ENCODE results near the gene SGCE.
"Not testable (repeated sequence)": the region's sequence is repeated elsewhere in the genome, so short reads cannot be mapped to it uniquely, and the experiment has no call there.

The SGCE gene, protein sequence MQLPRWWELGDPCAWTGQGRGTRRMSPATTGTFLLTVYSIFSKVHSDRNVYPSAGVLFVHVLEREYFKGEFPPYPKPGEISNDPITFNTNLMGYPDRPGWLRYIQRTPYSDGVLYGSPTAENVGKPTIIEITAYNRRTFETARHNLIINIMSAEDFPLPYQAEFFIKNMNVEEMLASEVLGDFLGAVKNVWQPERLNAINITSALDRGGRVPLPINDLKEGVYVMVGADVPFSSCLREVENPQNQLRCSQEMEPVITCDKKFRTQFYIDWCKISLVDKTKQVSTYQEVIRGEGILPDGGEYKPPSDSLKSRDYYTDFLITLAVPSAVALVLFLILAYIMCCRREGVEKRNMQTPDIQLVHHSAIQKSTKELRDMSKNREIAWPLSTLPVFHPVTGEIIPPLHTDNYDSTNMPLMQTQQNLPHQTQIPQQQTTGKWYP

DNA sequence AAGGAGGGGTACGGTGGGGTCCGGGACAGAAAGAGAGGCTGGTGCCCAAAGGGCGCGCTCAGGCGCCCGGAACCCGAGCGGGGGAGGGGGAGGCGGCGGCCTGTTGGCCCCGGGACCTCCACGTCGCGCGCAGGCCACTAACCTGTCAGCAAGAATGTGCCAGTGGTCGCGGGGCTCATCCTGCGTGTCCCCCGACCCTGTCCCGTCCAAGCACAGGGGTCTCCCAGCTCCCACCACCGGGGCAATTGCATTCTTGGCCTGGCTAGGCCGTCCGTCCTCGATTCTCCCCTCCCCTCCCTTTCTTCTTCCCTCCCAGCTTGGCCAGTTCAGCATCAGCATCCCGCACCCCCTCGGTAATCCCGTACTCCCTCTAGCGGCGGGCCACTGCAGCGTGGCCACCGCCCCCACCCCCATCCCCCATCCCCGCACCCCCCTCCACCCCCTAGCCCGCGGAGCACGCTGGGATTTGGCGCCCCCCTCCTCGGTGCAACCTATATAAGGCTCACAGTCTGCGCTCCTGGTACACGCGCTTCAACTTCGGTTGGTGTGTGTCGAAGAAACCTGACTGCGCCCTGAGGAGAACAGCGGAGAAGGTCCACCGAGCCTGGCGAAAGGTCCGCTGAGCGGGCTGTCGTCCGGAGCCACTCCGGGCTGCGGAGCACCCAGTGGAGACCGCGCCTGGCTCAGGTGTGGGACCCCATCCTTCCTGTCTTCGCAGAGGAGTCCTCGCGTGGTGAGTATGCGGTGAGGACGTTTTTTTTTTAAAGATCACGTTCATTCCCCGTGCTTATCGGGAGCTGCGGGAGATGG is at the start of gene SGCE:
Gene SGCE, minus strand, starts transcription at position 286 of the 810 bp plus-strand sequence. Its CDS starts 35 bp downstream, at position 251.
- DNase-seq, result peak; percentile 13

DNA sequence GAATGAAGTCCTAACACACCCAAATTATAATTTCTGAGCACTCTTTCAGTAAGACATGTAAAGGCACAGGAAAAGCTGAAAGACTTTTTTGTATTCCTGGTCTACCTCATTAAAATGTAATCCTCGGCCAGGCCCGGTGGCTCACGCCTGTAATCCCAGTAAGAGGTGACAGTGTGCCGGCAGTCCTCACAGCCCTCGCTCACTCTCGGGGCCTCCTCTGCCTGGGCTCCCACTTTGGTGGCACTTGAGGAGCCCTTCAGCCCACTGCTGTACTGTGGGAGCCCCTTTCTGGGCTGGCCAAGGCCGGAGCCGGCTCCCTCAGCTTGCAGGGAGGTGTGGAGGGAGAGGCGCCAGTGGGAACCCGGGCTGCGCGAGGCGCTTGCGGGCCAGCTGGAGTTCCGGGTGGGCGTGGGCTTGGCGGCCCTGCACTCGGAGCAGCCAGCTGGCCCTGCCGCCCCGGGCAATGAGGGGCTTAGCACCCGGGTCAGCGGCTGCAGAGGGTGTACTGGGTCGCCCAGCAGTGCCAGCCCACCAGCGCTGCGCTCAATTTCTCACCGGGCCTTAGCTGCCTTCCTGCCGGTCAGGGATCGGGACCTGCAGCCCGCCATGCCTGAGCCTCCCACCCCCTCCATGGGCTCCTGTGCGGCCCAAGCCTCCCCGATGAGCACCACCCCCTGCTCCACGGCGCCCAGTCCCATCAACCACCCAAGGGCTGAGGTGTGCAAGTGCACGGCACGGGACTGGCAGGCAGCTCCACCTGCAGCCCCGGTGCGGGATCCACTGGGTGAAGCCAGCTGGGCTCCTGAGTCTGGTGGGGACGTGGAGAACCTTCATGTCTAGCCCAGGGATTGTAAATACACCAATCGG is 49.5 kb upstream of the SGCE start:
- not testable (repeated sequence) for DNase-seq

DNA sequence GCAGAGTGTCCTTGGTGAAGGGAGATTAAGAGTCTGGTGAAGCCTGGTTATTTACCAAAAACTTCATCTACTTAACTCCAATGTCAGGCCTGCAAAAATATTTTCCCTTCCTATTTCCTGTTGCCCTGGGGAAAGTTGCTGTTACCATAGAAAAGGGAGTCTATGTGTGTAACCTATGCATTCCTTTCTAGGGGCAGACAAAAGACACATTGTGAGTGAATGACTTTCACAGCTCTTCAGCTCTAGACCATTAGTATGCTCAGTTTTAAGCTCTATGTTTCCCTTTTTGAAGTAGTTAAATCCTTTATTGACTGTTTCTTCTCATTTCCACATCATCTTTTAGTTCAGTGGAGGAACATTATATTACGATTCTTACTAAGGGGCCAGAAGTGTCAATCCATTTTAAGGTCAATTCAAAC is 45.6 kb upstream of the SGCE start:
- no peak for DNase-seq

DNA sequence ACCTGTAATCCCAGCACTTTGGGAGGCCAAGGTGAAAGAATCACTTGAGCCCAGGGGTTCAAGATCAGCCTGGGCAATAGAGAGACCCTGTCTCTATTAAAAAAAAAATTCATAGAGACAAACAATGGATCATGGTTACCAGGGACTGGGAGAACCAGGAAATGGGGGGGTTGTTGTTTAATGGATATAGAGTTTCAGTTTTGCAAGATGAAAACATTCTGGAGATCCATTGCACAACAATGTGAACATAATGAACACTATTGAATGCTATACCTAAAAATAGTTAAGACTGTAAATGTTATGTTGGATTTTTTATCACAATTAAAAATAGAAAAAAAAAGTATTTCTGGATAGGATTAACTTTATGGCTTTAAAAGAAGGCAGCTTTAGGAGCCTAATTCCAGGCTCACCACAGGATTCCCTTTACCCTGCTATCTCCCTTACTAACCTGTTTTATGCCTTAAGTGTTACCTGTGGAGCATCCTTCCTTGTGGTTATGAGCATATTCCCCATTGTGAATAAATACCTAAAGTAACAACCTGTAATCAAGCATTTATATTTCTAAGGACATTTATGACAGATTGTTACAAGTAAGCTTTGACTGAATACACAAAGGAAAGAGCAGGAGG is 45.1 kb upstream of the SGCE start:
- no peak for DNase-seq

DNA sequence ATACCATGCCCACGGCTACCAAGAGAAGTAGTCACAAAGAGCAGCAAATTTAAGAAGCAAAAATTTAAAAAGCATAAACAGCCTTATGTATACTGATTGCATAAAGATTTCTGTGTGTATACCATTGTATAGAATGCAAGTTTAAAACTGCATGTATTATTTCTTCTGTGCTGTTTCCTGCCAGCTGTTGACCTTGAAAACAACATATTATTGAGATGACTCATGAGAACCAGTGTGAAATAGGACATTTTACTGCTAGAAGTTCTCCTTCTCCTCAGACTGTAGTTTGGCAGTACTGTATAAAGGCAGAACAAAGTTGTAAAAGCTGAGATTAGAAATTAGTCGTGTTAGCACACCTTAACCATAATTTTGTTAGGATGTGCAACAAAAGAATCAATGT is 42.3 kb upstream of the SGCE start:
- DNase-seq, result no peak

DNA sequence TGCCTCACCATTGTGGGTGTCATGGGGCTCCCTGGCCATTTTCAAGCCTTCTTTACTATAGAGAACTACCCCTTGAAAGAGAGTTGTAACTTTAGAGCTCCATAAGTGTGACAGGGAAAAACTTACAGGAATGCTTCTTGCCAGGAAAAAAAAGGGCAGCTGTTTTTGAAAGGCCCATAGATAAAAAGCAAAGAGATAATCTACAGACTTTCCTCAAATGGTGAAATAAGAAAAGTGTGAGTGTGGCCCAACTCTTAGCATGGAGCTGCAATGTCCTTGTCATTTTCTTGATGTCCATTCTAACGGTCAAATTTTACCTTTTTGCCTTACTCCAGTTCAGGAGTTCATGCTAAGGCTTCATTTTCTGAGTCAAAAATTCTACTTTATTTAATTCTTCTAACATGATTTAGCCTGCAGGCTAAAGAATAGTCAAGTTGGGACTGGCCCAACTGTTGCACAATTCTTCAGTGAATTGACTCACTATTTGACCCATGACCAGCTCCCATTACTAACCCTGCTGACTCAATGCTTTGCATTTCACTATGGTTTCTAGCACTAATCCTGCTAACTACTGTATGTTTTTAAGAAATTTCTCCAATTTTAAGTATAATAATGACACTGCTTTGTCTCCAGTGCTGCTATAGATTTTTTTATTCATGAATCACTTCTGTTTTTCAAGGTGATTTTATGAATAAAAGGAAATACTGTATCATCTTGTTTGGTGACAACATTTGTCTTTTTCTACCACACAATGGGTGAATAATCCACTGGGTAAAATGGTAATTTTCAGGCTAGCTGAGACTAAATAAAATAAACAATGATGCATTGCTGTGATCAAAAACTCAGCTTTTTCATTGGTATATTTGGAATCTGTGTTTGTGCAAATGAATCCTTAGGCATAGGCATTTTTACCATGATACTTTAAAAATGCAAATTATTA is 41.4 kb upstream of the SGCE start:
- DNase-seq, result no peak

DNA sequence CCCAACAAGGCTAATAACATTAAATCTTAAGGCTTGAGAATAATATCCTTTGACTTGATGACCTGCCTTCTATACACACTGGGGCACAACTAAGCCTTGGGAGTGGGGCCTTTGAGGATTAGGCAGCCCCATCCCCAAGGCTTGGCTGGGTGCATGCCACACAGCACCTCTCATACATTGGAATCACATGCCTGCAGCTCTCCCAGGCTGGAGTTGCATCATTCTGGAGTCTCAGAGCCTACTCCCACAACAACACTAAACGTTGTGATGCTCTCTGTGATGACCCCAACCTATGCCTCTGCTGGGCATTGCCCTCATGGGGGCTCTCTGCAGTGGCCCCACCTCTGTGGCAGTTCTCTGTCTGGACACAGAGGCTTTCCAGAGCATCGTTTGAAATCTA is 31.9 kb upstream of the SGCE start:
- no peak for DNase-seq

DNA sequence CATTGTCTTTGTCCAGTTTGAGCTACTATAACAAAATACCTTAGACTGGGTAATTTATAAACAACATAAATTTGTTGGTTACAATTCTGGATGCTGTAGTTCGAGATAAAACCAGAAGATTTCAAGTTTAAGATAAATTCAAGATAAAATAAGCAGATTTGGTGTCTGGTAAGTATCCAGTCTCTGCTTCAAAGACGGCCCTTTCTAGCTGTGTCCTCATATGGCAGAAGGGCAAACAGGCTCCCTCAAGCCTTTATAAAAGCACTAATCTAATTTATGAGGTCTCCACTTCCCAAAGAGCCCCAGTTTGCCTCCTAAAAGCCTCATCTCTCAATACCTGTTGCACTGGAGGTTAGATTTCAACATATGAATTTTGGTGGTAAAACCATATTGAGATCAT is 31.1 kb upstream of the SGCE start:
- no peak for DNase-seq

DNA sequence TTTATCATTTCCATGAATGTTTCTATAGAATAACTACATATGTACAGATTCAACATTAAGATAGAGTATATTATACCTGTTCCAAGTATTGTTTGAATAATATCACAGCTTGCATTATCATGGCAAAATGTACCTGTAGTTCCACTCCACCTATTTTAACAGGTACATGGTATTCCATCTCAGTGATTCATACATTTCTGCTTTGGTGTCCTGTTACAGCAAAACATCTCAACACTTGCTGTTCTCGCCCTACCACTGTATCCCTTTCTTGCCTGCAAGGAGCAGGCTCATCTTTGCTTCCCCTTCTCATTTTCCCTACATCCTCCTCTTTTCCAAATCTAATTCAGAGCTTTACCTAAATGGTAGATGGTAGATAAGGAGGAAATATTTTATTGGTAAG is 27.1 kb upstream of the SGCE start:
- no peak for DNase-seq

DNA sequence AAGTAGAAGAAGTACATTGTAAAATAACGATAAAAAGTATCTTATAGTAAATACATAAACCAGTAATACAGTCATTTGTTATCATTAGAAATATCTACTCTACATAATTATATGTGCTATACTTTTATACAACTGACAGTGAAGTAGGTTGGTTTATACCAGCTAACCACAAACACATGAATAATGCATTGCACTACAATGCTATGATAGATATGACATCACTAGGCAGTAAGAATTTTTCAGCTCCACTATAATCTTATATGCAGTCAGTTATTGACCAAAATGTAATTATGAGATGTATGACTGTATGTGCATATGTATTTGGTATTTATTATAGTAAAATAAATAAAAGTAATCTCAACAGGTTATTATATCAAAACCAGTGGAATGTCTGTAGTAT is 23.4 kb upstream of the SGCE start:
- DNase-seq, result no peak

DNA sequence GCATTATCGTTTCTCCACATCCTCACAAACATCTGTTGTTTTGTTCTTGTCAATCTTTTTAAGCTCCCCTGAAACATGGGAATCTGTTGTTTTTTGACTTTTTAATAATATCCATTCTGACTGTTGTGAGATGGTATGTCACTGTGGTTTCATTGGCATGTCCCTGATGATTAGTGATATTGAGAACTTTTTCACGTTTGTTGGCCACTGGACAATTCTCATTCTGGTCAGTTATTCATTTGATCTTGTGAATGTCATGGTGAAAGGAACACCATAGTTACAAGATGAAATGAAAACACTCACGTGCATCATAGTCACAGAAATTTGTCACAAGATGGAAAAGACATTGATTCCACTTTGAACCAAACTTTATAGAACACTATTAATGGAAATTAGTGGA is 20.5 kb upstream of the SGCE start:
- no peak for DNase-seq

DNA sequence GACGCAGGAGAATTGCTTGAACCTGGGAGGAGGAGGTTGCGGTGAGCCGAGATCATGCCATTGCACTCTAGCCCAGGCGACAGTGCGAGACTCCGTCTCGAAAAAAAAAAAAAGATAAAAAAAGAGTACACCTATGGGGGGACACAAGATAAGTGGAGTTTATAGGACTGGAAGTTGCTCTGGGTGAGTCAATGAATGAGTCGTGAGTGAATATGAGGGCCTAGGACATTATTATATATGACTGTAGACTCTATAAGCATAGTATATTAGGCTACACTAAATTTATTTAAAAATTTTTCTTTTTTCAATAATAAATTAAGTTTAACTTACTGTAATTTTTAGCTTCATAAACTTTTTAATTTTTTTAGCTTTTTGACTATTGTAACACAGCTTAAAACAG is 19.4 kb upstream of the SGCE start:
- DNase-seq, result no peak

DNA sequence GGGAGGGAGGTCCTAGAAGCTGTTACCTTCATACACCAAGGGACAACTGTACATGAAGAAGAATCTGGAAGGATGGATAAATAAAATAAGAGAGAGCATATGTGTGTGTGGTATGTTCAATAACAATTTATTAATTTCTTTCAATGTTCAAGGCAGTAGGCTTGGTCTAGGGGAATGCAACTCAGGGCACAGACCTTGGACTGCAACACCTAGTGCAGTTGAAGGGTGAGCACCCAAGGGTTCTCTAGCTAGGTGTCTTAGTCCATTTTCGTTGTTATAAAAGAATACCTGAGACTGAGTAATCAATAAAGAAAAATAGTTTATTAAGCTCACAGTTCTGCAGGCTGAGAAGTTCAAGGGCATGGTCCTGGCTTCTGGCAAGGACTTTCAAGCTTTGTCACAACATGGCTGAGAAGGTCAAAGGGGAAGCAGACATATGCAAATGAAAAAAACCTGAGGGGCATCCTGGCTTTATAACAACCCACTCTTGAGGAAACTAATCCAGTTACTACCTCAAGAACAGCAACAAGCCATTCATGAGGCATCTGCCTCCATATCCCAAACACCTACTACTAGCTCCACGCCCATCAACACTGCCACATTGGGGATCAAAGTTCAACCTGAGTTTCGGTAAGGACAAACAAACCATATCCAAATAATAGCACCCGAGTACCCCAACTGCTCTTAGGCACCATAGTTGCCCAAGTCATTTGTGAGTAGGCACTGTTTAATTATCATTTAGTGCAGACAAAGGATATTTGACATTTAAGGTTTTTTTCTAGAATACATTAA is 15.7 kb upstream of the SGCE start:
- DNase-seq, result no peak

DNA sequence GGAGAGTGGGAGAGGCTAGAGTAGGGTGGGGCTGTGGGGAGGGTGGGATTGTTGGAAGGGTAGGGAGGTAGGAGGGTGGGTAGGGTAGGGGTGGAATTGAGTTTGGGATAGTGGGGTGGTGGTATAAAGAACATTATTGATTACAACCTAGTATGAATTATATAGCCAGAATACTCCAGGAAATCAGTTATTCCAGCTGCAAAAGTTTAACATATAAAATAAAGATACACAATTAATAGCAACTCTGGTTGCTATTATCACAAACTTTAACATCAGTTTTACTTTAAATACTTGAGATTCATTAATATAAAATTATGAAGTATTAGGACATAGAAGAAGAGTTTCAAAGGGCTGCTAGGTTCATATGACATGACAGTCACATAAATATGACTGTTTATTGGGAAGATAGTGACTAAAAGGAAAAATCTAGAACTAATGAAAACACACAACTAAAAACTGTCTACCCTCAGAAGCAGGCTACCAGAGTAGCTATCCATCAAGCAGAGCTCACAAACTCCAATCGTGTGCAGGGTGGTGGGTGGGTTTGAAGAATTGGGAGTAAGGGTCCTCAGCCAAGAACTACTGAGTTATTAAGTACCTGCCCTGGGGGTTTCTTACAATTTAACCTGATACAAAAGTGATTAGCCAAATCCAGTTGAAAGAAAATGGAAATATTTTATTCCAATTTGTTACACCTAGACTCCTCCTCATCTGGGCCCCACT is 14.0 kb upstream of the SGCE start:
- DNase-seq, result no peak

DNA sequence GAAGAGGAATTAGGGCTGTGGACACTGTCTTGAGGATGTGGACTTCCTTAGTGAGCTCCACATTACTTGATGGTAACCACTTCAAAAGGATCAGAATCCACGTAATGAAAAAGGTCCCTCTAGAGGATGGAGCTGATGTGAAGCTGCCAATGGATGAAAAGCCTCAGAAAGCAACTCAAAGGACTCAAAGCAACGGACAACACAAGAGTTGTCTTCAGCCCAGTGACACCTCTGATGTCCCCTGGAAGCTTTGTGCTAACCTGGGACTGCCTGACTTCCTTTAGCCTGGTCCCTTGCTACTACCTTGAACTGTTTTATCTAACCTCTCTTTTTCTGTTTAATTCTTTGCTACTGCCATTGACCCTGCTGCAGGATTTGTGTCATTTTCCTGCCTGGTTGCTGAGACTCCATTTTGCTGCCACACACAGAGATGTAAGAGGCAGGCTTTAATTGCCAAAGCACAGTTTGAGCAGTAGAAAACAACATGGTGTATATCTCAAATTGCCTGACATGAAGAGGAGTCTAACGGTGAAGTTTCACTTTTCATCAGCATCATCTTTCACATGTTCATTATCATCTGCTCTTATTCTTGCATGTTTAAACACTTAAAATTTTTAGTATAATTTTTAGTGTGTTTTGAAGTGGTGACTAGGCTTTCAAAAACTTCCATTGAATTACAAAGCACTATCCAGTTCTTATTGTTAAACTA is 11.1 kb upstream of the SGCE start:
- DNase-seq, result no peak

DNA sequence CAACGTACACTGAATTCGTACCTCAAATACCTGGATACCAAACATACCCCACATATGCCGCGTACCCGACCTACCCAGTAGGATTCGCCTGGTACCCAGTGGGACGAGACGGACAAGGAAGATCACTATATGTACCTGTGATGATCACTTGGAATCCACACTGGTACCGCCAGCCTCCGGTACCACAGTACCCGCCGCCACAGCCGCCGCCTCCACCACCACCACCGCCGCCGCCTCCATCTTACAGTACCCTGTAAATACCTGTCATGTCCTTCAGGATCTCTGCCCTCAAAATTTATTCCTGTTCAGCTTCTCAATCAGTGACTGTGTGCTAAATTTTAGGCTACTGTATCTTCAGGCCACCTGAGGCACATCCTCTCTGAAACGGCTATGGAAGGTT is 9.5 kb upstream of the SGCE start:
- no peak for DNase-seq

DNA sequence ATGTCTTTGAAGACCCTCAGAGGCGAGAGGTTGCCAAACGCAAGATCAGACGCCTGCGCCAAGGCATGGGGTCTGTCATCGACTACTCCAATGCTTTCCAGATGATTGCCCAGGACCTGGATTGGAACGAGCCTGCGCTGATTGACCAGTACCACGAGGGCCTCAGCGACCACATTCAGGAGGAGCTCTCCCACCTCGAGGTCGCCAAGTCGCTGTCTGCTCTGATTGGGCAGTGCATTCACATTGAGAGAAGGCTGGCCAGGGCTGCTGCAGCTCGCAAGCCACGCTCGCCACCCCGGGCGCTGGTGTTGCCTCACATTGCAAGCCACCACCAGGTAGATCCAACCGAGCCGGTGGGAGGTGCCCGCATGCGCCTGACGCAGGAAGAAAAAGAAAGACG is 8.1 kb upstream of the SGCE start:
- no peak for DNase-seq

DNA sequence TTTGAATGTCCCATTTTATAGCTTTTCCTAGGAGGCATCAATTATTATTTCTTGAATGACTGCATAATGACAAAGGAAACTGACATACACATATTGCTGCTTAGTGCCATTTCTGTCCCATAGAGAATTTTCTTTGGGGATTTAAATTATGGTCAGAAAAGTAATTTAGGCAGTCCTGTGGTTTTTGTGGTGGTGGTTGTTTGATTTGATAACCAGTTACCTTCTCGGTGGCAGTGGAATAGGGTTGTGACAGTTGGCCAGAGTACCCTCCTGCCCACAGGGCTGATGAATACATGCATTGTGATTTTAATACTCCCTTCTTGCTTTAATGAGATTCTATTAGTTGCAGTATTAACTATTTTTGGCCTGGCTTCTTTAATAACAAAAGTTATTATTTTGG is 6.6 kb upstream of the SGCE start:
- no peak for DNase-seq

DNA sequence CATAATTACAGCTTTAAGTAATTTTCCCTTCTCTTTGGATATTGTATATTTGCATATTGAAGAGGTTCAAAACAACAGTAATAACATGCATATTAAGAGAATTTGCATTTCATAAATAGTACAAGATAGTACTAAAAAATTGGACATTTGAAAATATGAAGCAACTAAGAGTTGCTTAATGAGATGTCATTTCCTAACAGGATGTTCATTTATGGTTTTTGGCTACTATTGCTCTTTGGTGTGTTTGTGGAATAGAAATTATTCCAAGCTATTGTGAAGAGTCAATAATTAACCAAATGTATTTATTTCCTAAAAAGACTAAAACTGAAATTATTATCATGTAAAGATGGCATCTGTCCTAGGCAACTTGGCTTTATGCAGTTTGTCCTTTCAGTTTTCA is 4.1 kb upstream of the SGCE start:
- DNase-seq, result no peak

Measured in activated T-cell treated with anti-CD3 and anti-CD28 coated beads for 4 hours (primary cell).